Activated CD4-positive, alpha-beta memory T cell treated with anti-CD3 and anti-CD28 coated beads, Interleukin-2, amount 10 ng/mL, durations not matched to agents 7 days and 5 days (primary cell): Measurements from ENCODE around the gene XXYLT1. TPM values are rescaled to one million over a fixed set of nuclear protein-coding genes. Genes with fewer than 3 reads are reported as not detected.

Source experiments
- CTCF ChIA-PET: fragments of 350-600 bp; sonication (Branson Sonifier 250); formaldehyde crosslinking; loops from one replicate; lab custom pipeline; 2021; ENCODE audit warnings: antibody characterized with exemption, inconsistent platforms; lab: Charles Lee
- POLR2A ChIA-PET: fragments of 350-600 bp; sonication (Branson Sonifier 250); formaldehyde crosslinking; loops from one replicate; lab custom pipeline; 2021; ENCODE audit warnings: antibody characterized with exemption; lab: Charles Lee
- DNase-seq: peaks from one replicate; pipeline ENCODE4 v3.0.0-alpha.2; 2020
- H3K27ac Mint-ChIP-seq: one replicate; pipeline ENCODE4 v1.8.0; 2021; ENCODE audit warnings: mild to moderate bottlenecking, mixed read lengths
- H3K27me3 Mint-ChIP-seq: one replicate; pipeline ENCODE4 v1.8.0; 2021; ENCODE audit warnings: mixed read lengths
- H3K36me3 Mint-ChIP-seq: one replicate; pipeline ENCODE4 v1.8.0; 2021; ENCODE audit warnings: low read depth, mixed read lengths
- H3K4me1 Mint-ChIP-seq: one replicate; pipeline ENCODE4 v1.8.0; 2021; ENCODE audit warnings: mixed read lengths
- H3K4me3 Mint-ChIP-seq: one replicate; pipeline ENCODE4 v1.8.0; 2021; ENCODE audit warnings: mild to moderate bottlenecking, mixed read lengths
- H3K9me3 Mint-ChIP-seq: one replicate; pipeline ENCODE4 v1.8.0; 2021; ENCODE audit warnings: mixed read lengths
- total RNA-seq, 2 experiments: library from RNA; stranded (reverse); gene quantifications; one replicate each; pipeline ENCODE4 v1.2.3, GENCODE V29; 2021

Gene XXYLT1
- total RNA-seq, 2 experiments from 2014 or later: 5.0 to 5.6 TPM

- POLR2A ChIA-PET: no interaction called here
- no peak for DNase-seq
- Mint-ChIP-seq H3K4me1 (peaks cover 4% of the 10 kb centered on the region), H3K4me3 (no peak overlapping the region), H3K36me3 (no peaks in the 10 kb centered on the region), H3K27me3 (peaks cover 25% of the 10 kb centered on the region), H3K9me3 (no peaks in the 10 kb centered on the region), H3K27ac (no peak overlapping the region)
- CTCF ChIA-PET: no interaction called here
Measured at GRCh38 chr3:195019335-195019734, 251.6 kb downstream of the XXYLT1 start.

Other genes starting within 250 kb of the XXYLT1 start
- 10 to 100 TPM; 76.0 to 77.4 TPM for gene ACAP2, start 171.9 kb upstream of the XXYLT1 start, total RNA-seq